KMS-11 (cell line): ENCODE measurements around the gene MAP3K7.
A peak's percentile ranks its signal among the peaks of the same experiment; 100 is the strongest.

Experiments
- H2AFZ ChIP-seq: fragments of 200-600 bp; sonication (generic); 2 replicates; pipeline ENCODE4 v1.6.1; 2016; ENCODE audit warnings: antibody characterized with exemption, mixed run types, low read depth
- H3K27ac ChIP-seq: fragments of 200-600 bp; sonication (generic); 2 replicates; pipeline ENCODE4 v1.6.1; 2016; ENCODE audit warnings: mild to moderate bottlenecking, mixed run types
- H3K27me3 ChIP-seq: fragments of 200-600 bp; sonication (generic); 2 replicates; pipeline ENCODE4 v1.6.1; 2017; ENCODE audit warnings: mild to moderate bottlenecking, low read depth, mixed run types, moderate library complexity; ENCODE audit not compliant: insufficient read depth
- H3K36me3 ChIP-seq: fragments of 200-600 bp; sonication (generic); 2 replicates; pipeline ENCODE4 v1.6.1; 2017; ENCODE audit warnings: mild to moderate bottlenecking, mixed run types; ENCODE audit not compliant: insufficient read depth
- H3K4me1 ChIP-seq: fragments of 200-600 bp; sonication (generic); 2 replicates; pipeline ENCODE4 v1.6.1; 2016; ENCODE audit warnings: mild to moderate bottlenecking, low read depth, mixed run types; ENCODE audit not compliant: poor library complexity, severe bottlenecking
- H3K4me2 ChIP-seq: fragments of 200-600 bp; sonication (generic); 2 replicates; pipeline ENCODE4 v1.7.0; 2016; ENCODE audit warnings: mild to moderate bottlenecking, mixed run types
- H3K4me3 ChIP-seq: fragments of 200-600 bp; sonication (generic); IDR thresholded peaks from 2 replicates; pipeline ENCODE4 v1.6.1; 2017; ENCODE audit warnings: low read depth, low read length, mixed read lengths; ENCODE audit not compliant: insufficient read depth
- H3K79me2 ChIP-seq: fragments of 200-600 bp; sonication (generic); 2 replicates; pipeline ENCODE4 v1.6.1; 2016; ENCODE audit warnings: low read depth, mixed run types; ENCODE audit not compliant: insufficient read depth
- H3K9ac ChIP-seq: fragments of 200-600 bp; sonication (generic); 2 replicates; pipeline ENCODE4 v1.6.1; 2016; ENCODE audit warnings: mild to moderate bottlenecking, mixed run types
- H4K20me1 ChIP-seq: fragments of 200-600 bp; sonication (generic); 2 replicates; pipeline ENCODE4 v1.6.1; 2016; ENCODE audit warnings: mild to moderate bottlenecking, mixed run types; ENCODE audit not compliant: insufficient read depth
- CTCF ChIP-seq: fragments of 200-600 bp; sonication (generic); conservative IDR thresholded peaks from 2 replicates; pipeline ENCODE4 v1.6.1; 2017; ENCODE audit warnings: low read depth, mild to moderate bottlenecking, antibody characterized with exemption, low read length, moderate library complexity, mixed read lengths

MAP3K7 gene

GRCh38 chr6:90480666-90481065 lies 106.2 kb downstream of the MAP3K7 start:
- H3K27me3 ChIP-seq: no peaks in the 10 kb centered on the region
- no peak overlapping the region for H3K27ac ChIP-seq
- H3K79me2 ChIP-seq: no peaks in the 10 kb centered on the region
- H3K4me3 ChIP-seq: no peak overlapping the region
- peaks cover 35% of the 10 kb centered on the region for H3K4me1 ChIP-seq
- H4K20me1 ChIP-seq: no peaks in the 10 kb centered on the region
- no peak overlapping the region for H3K9ac ChIP-seq
- H3K4me2 ChIP-seq: no peak overlapping the region
- H2AFZ ChIP-seq: no peak overlapping the region
- no peak for TF ChIP-seq CTCF
- H3K36me3 ChIP-seq: no peaks in the 10 kb centered on the region

GRCh38 chr6:90479603-90479926 lies 107.3 kb downstream of the MAP3K7 start:
- H4K20me1 ChIP-seq: no peaks in the 10 kb centered on the region
- H3K27me3 ChIP-seq: no peaks in the 10 kb centered on the region
- no peak overlapping the region for H3K4me2 ChIP-seq
- H3K4me1 ChIP-seq: peaks cover 46% of the 10 kb centered on the region
- H3K36me3 ChIP-seq: no peaks in the 10 kb centered on the region
- no peak overlapping the region for H2AFZ ChIP-seq
- no peak overlapping the region for H3K4me3 ChIP-seq
- TF ChIP-seq CTCF: no peak; the same call in none of the 2 replicates
- H3K27ac ChIP-seq: no peak overlapping the region
- H3K9ac ChIP-seq: no peak overlapping the region
- no peaks in the 10 kb centered on the region for H3K79me2 ChIP-seq

GRCh38 chr6:90478789-90479602 lies 107.9 kb downstream of the MAP3K7 start:
- no peaks in the 10 kb centered on the region for H3K27me3 ChIP-seq
- TF ChIP-seq CTCF: peak; percentile 86
- H3K4me2 ChIP-seq: peak overlapping the region; percentile 24; the same call in 1 of the 2 replicates
- peak overlapping the region; percentile 15; the same call in 1 of the 2 replicates for H2AFZ ChIP-seq
- H3K79me2 ChIP-seq: no peaks in the 10 kb centered on the region
- H3K9ac ChIP-seq: no peak overlapping the region
- H3K4me3 ChIP-seq: no peak overlapping the region
- H4K20me1 ChIP-seq: no peaks in the 10 kb centered on the region
- peak overlapping the region; percentile 56 for H3K27ac ChIP-seq
- H3K36me3 ChIP-seq: no peaks in the 10 kb centered on the region
- H3K4me1 ChIP-seq: peaks cover 52% of the 10 kb centered on the region

GRCh38 chr6:90478278-90478677 lies 108.6 kb downstream of the MAP3K7 start:
- Histone ChIP-seq H3K27me3 (no peaks in the 10 kb centered on the region), H3K36me3 (no peaks in the 10 kb centered on the region), H2AFZ (peak overlapping the region; percentile 15; the same call in 1 of the 2 replicates), H3K4me2 (peak overlapping the region; percentile 24; the same call in 1 of the 2 replicates), H3K79me2 (no peaks in the 10 kb centered on the region), H3K9ac (no peak overlapping the region), H3K27ac (peak overlapping the region; percentile 56), H3K4me3 (no peak overlapping the region), H4K20me1 (no peaks in the 10 kb centered on the region), H3K4me1 (peaks cover 58% of the 10 kb centered on the region)
- no peak for TF ChIP-seq CTCF
